Loucy (cell line): ENCODE measurements around the gene HMCN1.

Experiments used
- H2AFZ ChIP-seq: fragments of 200-600 bp; sonication (generic); 2 replicates; pipeline ENCODE4 v1.6.0; 2016; ENCODE audit warnings: antibody characterized with exemption, mild to moderate bottlenecking, low read length, moderate library complexity
- H3F3A ChIP-seq: fragments of 200-600 bp; 2 replicates; pipeline ENCODE4 v1.6.0; 2016; ENCODE audit warnings: antibody characterized with exemption, low read depth, mild to moderate bottlenecking
- H3K27me3 ChIP-seq: fragments of 200-600 bp; sonication (generic); 2 replicates; pipeline ENCODE4 v1.6.1; 2014; ENCODE audit warnings: low read length, mild to moderate bottlenecking; ENCODE audit not compliant: insufficient read depth, poor library complexity, severe bottlenecking
- H3K36me3 ChIP-seq: fragments of 200-600 bp; sonication (generic); 2 replicates; pipeline ENCODE4 v1.6.1; 2016; ENCODE audit warnings: low read length; ENCODE audit not compliant: insufficient read depth
- H3K4me1 ChIP-seq: fragments of 200-600 bp; sonication (generic); 2 replicates; pipeline ENCODE4 v1.5.1; 2014; ENCODE audit warnings: low read length, mild to moderate bottlenecking; ENCODE audit not compliant: insufficient read depth, poor library complexity, severe bottlenecking
- H3K4me2 ChIP-seq: fragments of 200-600 bp; sonication (generic); 2 replicates; pipeline ENCODE4 v1.6.0; 2014; ENCODE audit warnings: antibody characterized with exemption, low read length, low read depth, mild to moderate bottlenecking; ENCODE audit not compliant: poor library complexity, severe bottlenecking
- H3K4me3 ChIP-seq: fragments of 200-600 bp; sonication (generic); 2 replicates; pipeline ENCODE4 v1.5.1; 2014; ENCODE audit warnings: low read length, mild to moderate bottlenecking, mixed read lengths; ENCODE audit not compliant: poor library complexity, severe bottlenecking
- H3K79me2 ChIP-seq: fragments of 200-600 bp; sonication (generic); 2 replicates; pipeline ENCODE4 v1.6.1; 2014; ENCODE audit warnings: low read length; ENCODE audit not compliant: insufficient read depth
- H3K9ac ChIP-seq: fragments of 200-600 bp; sonication (generic); 2 replicates; pipeline ENCODE4 v1.6.0; 2014; ENCODE audit warnings: mild to moderate bottlenecking, low read depth, low read length, moderate library complexity; ENCODE audit not compliant: poor library complexity, severe bottlenecking
- H3K9me2 ChIP-seq: fragments of 200-600 bp; sonication (generic); replicated peaks from 2 replicates; pipeline ENCODE4 v1.6.1; 2016; ENCODE audit warnings: low read depth, low read length, mixed read lengths
- H3K9me3 ChIP-seq: fragments of 200-600 bp; sonication (generic); 2 replicates; pipeline ENCODE4 v1.6.1; 2014; ENCODE audit warnings: mild to moderate bottlenecking, antibody characterized with exemption, low read length, low read depth; ENCODE audit not compliant: insufficient read depth
- H4K20me1 ChIP-seq: fragments of 200-600 bp; sonication (generic); 2 replicates; pipeline ENCODE4 v1.6.0; 2014; ENCODE audit warnings: antibody characterized with exemption, low read length, mild to moderate bottlenecking; ENCODE audit not compliant: insufficient read depth, poor library complexity, severe bottlenecking
- EZH2phosphoT487 ChIP-seq: fragments of 200-600 bp; IDR thresholded peaks from 2 replicates; pipeline ENCODE4 v1.6.1; 2018; ENCODE audit warnings: antibody characterized with exemption, mild to moderate bottlenecking, moderate library complexity, borderline replicate concordance
- TF ChIP-seq, protein P1 (sequence below): fragments of 200-600 bp; sonication (generic); conservative IDR thresholded peaks from 2 replicates; pipeline ENCODE4 v1.5.1; 2014; ENCODE audit warnings: mild to moderate bottlenecking, antibody characterized with exemption, low read length

HMCN1 gene

DNA sequence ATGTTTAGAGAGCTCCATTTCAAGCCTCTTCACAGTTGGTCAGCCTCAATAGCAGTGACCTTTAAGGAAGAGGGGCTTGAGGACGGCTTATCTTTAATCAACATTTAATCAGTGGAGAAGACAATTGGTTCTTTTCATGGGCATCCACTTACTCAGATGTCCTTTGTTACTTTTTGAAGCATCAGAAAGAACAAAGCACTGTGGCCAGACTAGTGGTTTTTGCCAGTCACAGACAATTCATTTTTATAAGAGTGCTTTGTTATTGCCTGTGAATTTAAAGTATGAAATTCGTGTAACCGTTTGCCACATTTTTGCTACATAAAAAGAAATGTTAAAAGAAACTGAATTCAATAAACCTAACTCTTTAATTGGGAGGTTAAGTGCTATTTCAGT is 418.0 kb downstream of the HMCN1 start:
- Histone ChIP-seq H3K4me2 (no peak overlapping the region), H3K27me3 (no peaks in the 10 kb centered on the region), H2AFZ (no peak overlapping the region), H3K4me1 (no peaks in the 10 kb centered on the region), H3K79me2 (no peaks in the 10 kb centered on the region), H3F3A (no peaks in the 10 kb centered on the region), H3K9me2 (no peaks in the 10 kb centered on the region), H3K4me3 (no peak overlapping the region), H3K36me3 (no peaks in the 10 kb centered on the region), H3K9ac (no peak overlapping the region), H4K20me1 (no peaks in the 10 kb centered on the region), H3K9me3 (no peaks in the 10 kb centered on the region)
- TF ChIP-seq, protein P1, sequence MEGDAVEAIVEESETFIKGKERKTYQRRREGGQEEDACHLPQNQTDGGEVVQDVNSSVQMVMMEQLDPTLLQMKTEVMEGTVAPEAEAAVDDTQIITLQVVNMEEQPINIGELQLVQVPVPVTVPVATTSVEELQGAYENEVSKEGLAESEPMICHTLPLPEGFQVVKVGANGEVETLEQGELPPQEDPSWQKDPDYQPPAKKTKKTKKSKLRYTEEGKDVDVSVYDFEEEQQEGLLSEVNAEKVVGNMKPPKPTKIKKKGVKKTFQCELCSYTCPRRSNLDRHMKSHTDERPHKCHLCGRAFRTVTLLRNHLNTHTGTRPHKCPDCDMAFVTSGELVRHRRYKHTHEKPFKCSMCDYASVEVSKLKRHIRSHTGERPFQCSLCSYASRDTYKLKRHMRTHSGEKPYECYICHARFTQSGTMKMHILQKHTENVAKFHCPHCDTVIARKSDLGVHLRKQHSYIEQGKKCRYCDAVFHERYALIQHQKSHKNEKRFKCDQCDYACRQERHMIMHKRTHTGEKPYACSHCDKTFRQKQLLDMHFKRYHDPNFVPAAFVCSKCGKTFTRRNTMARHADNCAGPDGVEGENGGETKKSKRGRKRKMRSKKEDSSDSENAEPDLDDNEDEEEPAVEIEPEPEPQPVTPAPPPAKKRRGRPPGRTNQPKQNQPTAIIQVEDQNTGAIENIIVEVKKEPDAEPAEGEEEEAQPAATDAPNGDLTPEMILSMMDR: no peak
- no peak for TF ChIP-seq EZH2phosphoT487

DNA sequence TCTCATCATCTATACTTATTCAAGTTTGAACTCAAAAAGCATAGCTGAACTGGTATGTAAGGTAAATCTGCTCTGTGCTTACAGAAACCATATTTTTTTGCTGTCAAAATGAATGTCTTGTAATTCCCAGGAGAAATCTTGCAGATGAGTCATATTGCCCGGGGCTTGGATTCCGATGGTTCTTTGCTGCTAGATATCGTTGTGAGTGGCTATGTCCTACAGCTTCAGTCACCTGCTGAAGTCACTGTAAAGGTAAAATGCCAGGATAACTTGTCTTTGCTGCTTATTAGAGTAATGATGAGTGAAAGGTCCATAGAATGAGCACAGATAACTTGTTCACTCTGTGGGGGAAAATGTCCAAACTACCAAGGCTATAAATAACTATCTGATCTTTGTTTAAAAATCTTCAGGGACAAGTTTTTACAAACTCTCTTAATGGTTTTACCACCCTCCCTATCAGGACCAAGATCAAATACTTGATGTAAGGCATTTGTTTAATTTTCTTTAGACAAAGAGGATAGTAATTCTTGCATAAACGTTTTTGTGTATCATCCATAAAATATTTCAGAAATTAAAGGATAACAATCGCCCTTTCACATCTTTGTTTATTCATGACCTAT is 418.5 kb downstream of the HMCN1 start:
- no peak overlapping the region for H2AFZ ChIP-seq
- H3K36me3 ChIP-seq: no peaks in the 10 kb centered on the region
- H3K27me3 ChIP-seq: no peaks in the 10 kb centered on the region
- TF ChIP-seq EZH2phosphoT487: no peak
- H3K9me3 ChIP-seq: no peaks in the 10 kb centered on the region
- no peaks in the 10 kb centered on the region for H3F3A ChIP-seq
- H3K9ac ChIP-seq: no peak overlapping the region
- no peaks in the 10 kb centered on the region for H3K4me1 ChIP-seq
- no peaks in the 10 kb centered on the region for H4K20me1 ChIP-seq
- H3K4me3 ChIP-seq: no peak overlapping the region
- no peak overlapping the region for H3K4me2 ChIP-seq
- H3K79me2 ChIP-seq: no peaks in the 10 kb centered on the region
- no peaks in the 10 kb centered on the region for H3K9me2 ChIP-seq

DNA sequence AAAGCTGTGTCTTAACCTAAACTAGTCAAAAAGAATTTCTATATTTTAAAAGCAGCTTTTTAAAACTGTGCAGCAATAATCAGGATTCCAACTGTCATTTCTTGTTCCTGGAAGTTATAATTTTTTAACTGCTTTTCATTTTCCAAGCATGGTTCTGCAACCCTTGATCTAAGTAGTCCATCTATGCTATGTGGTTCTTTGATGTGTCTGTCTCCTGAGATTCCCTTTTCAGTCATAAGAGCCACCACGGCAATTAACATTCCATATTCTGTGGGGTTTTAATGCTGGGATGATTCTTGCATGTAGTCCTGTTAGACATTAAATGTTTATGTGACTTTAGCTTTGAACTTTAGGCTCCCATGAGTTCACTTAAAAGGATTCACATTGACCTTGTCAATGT is 420.5 kb downstream of the HMCN1 start:
- Histone ChIP-seq H3K36me3 (no peaks in the 10 kb centered on the region), H3K4me1 (no peaks in the 10 kb centered on the region), H3K4me2 (no peak overlapping the region)

More for the DNA sequence above, 420.5 kb downstream of the HMCN1 start:
- no peak overlapping the region for H3K9ac ChIP-seq
- H2AFZ ChIP-seq: no peak overlapping the region
- H3K9me3 ChIP-seq: no peaks in the 10 kb centered on the region
- no peak overlapping the region for H3K4me3 ChIP-seq
- no peaks in the 10 kb centered on the region for H3F3A ChIP-seq
- TF ChIP-seq EZH2phosphoT487: no peak
- TF ChIP-seq, protein P1: no peak
- no peaks in the 10 kb centered on the region for H4K20me1 ChIP-seq
- H3K9me2 ChIP-seq: no peaks in the 10 kb centered on the region
- no peaks in the 10 kb centered on the region for H3K27me3 ChIP-seq
- H3K79me2 ChIP-seq: no peaks in the 10 kb centered on the region
